Osteoblast (primary cell): ENCODE results near the gene ZNF608. TPM values are rescaled to one million over a fixed set of nuclear protein-coding genes. Genes with fewer than 3 reads are reported as not detected.

Experiments
- DNase-seq: peaks from one replicate; pipeline ENCODE4 v3.0.0; 2011; ENCODE audit warnings: low spot score, mixed read lengths; ENCODE audit not compliant: insufficient read length; ENCODE audit errors: missing footprints
- H2AFZ ChIP-seq: 2 replicates; pipeline ENCODE4 v1.6.0; 2011; ENCODE audit warnings: mild to moderate bottlenecking, low read length
- H3K27ac ChIP-seq: 2 replicates; pipeline ENCODE4 v1.5.1; 2011; ENCODE audit warnings: mild to moderate bottlenecking, low read depth, low read length, moderate library complexity
- H3K27me3 ChIP-seq: 2 replicates; pipeline ENCODE4 v1.6.0; 2012; ENCODE audit warnings: mild to moderate bottlenecking, control low read depth, inconsistent platforms, low read length, moderate library complexity; ENCODE audit not compliant: insufficient read depth
- H3K36me3 ChIP-seq: 2 replicates; pipeline ENCODE4 v1.5.1; 2011; ENCODE audit warnings: mild to moderate bottlenecking, low read length, control low read depth, moderate library complexity; ENCODE audit not compliant: insufficient read depth
- H3K4me1 ChIP-seq: 2 replicates; pipeline ENCODE4 v1.5.1; 2011; ENCODE audit warnings: mild to moderate bottlenecking, low read length, control low read depth, moderate library complexity; ENCODE audit not compliant: insufficient read depth
- H3K4me2 ChIP-seq: 2 replicates; pipeline ENCODE4 v1.6.0; 2011; ENCODE audit warnings: mild to moderate bottlenecking, low read length; ENCODE audit not compliant: insufficient read depth
- H3K4me3 ChIP-seq: fragments of 200-600 bp; sonication (generic); 3 replicates; pipeline ENCODE4 v1.5.1; 2012; ENCODE audit warnings: mild to moderate bottlenecking, low read length, inconsistent platforms; ENCODE audit not compliant: insufficient read depth
- H3K79me2 ChIP-seq: 2 replicates; pipeline ENCODE4 v1.6.0; 2012; ENCODE audit warnings: mild to moderate bottlenecking, low read length, control low read depth, inconsistent platforms; ENCODE audit not compliant: insufficient read depth
- H3K9me3 ChIP-seq: 2 replicates; pipeline ENCODE4 v1.5.1; 2011; ENCODE audit warnings: low read depth, low read length, control low read depth
- H4K20me1 ChIP-seq: 2 replicates; pipeline ENCODE4 v1.6.0; 2012; ENCODE audit warnings: mild to moderate bottlenecking, low read length, control low read depth; ENCODE audit not compliant: insufficient read depth
- total RNA-seq: library from RNA; depleted of rRNA; stranded (reverse); fragments of >200 nt; gene quantifications from 2 replicates; pipeline ENCODE4 v1.2.3, GENCODE V29; 2012
- TF ChIP-seq, protein P1 (sequence below): IDR thresholded peaks from 2 replicates; pipeline ENCODE4 v1.5.1; 2011; ENCODE audit warnings: mild to moderate bottlenecking, low read depth, low read length, moderate library complexity; ENCODE audit errors: extremely low read depth

ZNF608 gene
- total RNA-seq, 1 donor = 11.6 TPM

DNA sequence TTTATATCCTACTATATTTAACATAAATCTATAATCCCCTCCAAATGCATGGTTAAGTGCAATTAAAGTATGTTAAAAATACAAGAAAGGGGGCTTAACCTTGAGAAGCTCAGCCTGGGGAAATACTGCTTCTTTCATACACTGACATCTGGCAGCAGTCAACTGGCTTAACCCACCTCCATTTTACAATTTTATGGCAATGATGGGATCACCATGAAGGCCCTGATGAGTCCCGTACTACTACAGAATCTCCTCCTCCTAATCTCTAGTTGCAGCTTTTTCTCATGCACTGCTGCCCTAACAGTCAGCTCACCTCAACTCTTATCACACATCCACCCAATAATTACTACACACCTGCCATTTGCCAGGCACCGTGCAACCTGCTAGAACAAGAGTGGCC is 40.9 kb downstream of the ZNF608 start:
- Histone ChIP-seq H3K79me2 (no peaks in the 10 kb centered on the region), H4K20me1 (peaks cover 4% of the 10 kb centered on the region)
- TF ChIP-seq, protein P1, sequence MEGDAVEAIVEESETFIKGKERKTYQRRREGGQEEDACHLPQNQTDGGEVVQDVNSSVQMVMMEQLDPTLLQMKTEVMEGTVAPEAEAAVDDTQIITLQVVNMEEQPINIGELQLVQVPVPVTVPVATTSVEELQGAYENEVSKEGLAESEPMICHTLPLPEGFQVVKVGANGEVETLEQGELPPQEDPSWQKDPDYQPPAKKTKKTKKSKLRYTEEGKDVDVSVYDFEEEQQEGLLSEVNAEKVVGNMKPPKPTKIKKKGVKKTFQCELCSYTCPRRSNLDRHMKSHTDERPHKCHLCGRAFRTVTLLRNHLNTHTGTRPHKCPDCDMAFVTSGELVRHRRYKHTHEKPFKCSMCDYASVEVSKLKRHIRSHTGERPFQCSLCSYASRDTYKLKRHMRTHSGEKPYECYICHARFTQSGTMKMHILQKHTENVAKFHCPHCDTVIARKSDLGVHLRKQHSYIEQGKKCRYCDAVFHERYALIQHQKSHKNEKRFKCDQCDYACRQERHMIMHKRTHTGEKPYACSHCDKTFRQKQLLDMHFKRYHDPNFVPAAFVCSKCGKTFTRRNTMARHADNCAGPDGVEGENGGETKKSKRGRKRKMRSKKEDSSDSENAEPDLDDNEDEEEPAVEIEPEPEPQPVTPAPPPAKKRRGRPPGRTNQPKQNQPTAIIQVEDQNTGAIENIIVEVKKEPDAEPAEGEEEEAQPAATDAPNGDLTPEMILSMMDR = no peak

DNA sequence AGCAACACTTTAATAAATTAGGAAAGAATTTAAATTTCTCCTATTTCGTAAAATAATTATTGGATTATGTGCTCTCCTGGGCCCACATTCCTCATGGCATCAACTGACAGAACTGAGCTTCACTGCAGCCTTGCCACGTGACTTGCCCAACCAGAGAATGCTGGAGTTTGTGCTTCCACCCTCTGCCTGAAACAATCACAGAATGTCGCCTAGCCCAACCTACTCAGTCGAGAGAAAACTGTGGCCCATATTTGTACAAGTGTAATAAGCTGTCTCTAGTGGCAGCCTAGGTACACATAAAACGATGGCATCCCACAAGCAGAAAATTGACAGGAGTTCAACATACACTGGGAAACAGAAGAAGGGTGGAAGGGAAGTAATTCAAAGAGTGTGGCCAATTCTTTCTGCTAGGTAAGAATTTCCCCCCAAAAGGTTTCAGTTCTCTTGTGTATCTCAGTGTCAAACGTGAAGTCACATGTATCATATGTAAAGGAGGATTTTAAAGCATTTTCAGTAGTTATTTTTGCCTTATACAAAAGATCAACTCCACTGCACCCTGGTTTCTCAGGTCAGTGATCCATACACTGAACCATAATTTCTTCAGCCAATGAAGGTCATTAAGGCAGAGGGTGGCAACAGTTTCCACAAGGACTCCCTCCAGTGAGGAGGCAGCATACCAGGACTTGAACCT is 41.7 kb downstream of the ZNF608 start:
- TF ChIP-seq, protein P1 = no peak
- Histone ChIP-seq H3K27ac (no peak overlapping the region), H3K4me2 (no peak overlapping the region), H3K36me3 (no peaks in the 10 kb centered on the region), H3K4me3 (no peak overlapping the region), H3K9me3 (no peaks in the 10 kb centered on the region), H3K27me3 (no peaks in the 10 kb centered on the region), H3K79me2 (no peaks in the 10 kb centered on the region), H2AFZ (no peak overlapping the region), H4K20me1 (peaks cover 4% of the 10 kb centered on the region), H3K4me1 (no peaks in the 10 kb centered on the region)
- no peak for DNase-seq

More for the DNA sequence above, 40.9 kb downstream of the ZNF608 start:
- no peaks in the 10 kb centered on the region for H3K36me3 ChIP-seq
- H3K4me3 ChIP-seq = no peak overlapping the region
- H3K27ac ChIP-seq = no peak overlapping the region
- no peak overlapping the region for H3K4me2 ChIP-seq
- H3K9me3 ChIP-seq = no peaks in the 10 kb centered on the region
- DNase-seq = no peak
- no peak overlapping the region for H2AFZ ChIP-seq
- no peaks in the 10 kb centered on the region for H3K27me3 ChIP-seq
- H3K4me1 ChIP-seq = no peaks in the 10 kb centered on the region

DNA sequence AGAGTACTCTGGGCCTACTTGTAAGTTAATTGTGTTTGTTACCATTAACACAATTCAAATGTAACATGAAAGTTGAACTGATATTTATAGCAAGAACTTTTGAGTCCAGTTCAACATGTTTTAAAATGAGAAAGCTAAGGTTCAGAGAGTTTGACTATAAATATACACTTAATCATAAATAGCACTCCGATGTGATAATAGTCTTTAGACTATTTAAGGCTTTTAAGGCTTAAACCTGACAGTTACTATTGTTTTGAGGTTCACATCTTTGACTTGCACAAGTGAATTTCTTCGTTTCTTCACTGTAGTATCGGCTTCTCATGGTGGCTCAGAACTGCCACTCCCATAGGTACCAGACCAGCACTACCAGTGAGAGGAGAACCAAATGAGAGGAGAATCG is 42.4 kb downstream of the ZNF608 start:
- Histone ChIP-seq H3K79me2 (no peaks in the 10 kb centered on the region), H3K27ac (no peak overlapping the region), H3K27me3 (no peaks in the 10 kb centered on the region), H3K4me1 (no peaks in the 10 kb centered on the region), H4K20me1 (peaks cover 4% of the 10 kb centered on the region), H3K36me3 (no peaks in the 10 kb centered on the region), H3K4me2 (no peak overlapping the region), H2AFZ (no peak overlapping the region), H3K4me3 (no peak overlapping the region), H3K9me3 (no peaks in the 10 kb centered on the region)
- DNase-seq = no peak
- TF ChIP-seq, protein P1 = no peak

DNA sequence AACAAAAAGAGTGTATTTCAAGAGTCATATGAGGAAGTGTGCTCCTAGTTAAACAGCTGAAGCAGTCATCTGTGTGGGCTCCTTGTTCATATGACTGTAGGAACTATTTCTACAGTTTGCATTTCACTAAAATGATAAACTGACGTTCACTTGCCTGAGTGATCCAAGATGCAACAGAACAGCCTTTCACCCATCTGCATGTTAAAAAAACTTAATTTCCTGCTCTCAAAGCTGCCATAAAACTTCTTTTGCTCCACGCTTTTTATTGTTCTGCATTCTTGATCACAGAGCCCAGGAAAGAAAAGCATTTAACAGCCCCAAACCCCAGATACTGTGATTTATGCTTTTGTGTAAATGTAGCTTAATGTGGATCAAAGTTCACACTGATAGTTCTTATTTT is 43.9 kb downstream of the ZNF608 start:
- H3K27ac ChIP-seq = no peak overlapping the region
- no peaks in the 10 kb centered on the region for H3K79me2 ChIP-seq
- H2AFZ ChIP-seq = no peak overlapping the region
- H3K27me3 ChIP-seq = no peaks in the 10 kb centered on the region
- TF ChIP-seq, protein P1 = no peak
- no peak overlapping the region for H3K4me2 ChIP-seq
- H3K4me1 ChIP-seq = no peaks in the 10 kb centered on the region
- H3K9me3 ChIP-seq = no peaks in the 10 kb centered on the region
- H3K36me3 ChIP-seq = no peaks in the 10 kb centered on the region
- DNase-seq = no peak
- H3K4me3 ChIP-seq = no peak overlapping the region
- peaks cover 4% of the 10 kb centered on the region for H4K20me1 ChIP-seq
